COLO668 (cell line): ENCODE measurements around the gene ZNF445.
A peak's percentile ranks its signal among the peaks of the same experiment; 100 is the strongest.
"Not testable (repeated sequence)": the region's sequence is repeated elsewhere in the genome, so short reads cannot be mapped to it uniquely, and the experiment has no call there.

Source experiments
- DNase-seq: peaks from one replicate; lab custom pipeline; 2025; ENCODE audit not compliant: unreplicated experiment; lab: John Stamatoyannopoulos, UW

ZNF445 gene

GRCh38 chr3:44477312-44478030 is at the start of gene ZNF445:
Gene ZNF445 (minus strand): TSS chr3:44477670. CDS start chr3:44455549, 22,121 bp downstream.
- DNase-seq = peak; percentile 84

GRCh38 chr3:44525060-44525459 is 47.6 kb upstream of the ZNF445 start:
- DNase-seq = no peak

GRCh38 chr3:44522494-44522933 is 45.0 kb upstream of the ZNF445 start:
- no peak for DNase-seq

DNA sequence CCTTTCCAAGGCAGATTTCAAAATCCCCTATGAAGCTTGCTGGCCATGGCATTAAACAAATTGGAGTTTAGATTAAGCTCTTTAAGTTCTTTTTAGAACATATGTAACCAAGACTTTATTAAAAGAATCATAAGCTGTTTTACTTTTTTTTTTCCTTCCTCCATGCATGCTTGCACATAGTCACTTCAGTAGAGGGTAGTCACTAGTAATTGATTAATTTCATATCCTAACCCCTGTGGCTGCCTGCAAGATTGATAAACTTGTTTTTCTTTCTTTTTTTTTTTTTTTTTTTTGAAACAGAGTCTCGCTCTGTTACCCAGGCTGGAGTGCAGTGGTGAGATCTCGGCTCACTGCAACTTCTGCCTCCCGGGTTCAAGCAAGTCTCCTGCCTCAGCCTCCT is 44.3 kb upstream of the ZNF445 start:
- no peak for DNase-seq

- no peak for DNase-seq
These were observed 41.3 kb upstream of the ZNF445 start for GRCh38 chr3:44518782-44519156.

GRCh38 chr3:44516230-44516629 is 38.8 kb upstream of the ZNF445 start:
- DNase-seq = no peak

DNA sequence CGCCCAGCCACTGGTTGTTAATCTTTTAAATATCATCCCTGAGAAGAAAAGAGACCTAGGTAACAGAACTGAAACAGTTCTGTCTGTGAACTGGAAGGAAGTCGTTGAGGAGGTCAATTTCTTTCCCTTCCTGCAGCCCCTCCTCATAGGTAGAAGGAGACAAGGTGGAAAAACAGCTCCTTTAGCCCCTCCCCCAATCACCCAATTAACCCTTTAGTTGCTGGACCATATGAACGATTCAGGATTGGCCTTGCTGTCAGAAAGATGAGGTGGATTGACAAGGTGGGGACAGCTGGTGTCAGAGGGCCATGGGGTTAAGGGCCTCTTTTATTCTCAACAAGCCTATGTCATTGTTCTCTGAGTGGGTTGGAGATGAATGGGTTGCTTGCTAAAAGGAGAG is 36.0 kb upstream of the ZNF445 start:
- no peak for DNase-seq

DNA sequence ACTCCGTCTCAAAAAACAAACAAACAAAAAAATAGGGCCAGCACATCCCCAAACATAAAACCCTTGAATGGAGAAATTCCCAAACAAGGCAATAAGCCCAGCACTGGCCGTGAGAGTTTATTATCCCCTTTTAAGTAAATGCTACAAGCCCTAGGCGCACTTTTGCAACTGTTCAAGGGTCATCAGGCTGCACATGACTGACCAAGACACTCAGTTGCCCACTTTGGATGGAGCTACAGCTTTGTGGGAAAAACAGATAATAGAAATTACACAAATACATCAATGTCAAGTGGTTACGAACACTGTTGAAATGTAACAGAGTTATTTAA is 33.7 kb upstream of the ZNF445 start:
- DNase-seq = no peak

DNA sequence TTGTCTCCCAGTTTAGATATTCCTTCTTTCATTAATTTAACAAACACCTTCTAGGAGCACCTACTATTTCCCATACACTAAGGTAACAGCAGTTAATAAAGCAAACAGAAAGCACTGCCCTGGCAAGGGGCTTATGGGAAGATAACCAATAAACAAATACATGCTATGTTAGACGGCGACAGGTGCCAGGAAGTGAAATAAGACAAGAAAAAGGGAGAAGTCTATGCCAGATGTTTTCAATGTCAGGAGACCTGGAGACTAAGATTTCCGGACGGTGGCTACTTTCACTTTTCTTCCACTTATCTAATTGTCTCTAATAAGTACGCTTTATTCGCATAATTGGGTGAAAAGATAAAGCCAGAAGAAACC is 32.5 kb upstream of the ZNF445 start:
- DNase-seq = peak; percentile 15

- no peak for DNase-seq
These were observed 32.0 kb upstream of the ZNF445 start for GRCh38 chr3:44509393-44509921.

- DNase-seq = no peak
These were observed 29.5 kb upstream of the ZNF445 start for GRCh38 chr3:44506961-44507360.

- DNase-seq = no peak
These were observed 29.1 kb upstream of the ZNF445 start for GRCh38 chr3:44506556-44506955.

GRCh38 chr3:44504566-44504965 is 27.1 kb upstream of the ZNF445 start:
- no peak for DNase-seq

DNA sequence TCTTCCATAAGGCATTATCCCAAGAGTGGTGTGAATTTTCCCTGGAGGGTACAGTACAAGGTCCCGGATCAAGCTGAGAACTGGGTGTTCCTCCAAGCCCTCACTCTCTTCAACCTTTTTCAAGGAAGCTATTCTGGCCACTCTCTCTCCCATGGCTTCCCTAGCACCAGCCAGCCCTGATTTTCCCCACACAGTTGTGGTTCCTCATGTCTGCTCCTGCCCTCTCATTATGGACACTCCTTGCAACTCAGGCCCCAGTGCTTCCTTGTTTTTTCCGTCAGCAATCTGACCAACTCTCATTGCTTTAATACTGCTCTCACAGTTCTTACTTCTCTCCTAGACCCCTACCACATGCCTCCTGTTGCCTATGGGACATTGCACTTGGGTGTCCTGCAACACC is 25.7 kb upstream of the ZNF445 start:
- DNase-seq = not testable (repeated sequence)

DNA sequence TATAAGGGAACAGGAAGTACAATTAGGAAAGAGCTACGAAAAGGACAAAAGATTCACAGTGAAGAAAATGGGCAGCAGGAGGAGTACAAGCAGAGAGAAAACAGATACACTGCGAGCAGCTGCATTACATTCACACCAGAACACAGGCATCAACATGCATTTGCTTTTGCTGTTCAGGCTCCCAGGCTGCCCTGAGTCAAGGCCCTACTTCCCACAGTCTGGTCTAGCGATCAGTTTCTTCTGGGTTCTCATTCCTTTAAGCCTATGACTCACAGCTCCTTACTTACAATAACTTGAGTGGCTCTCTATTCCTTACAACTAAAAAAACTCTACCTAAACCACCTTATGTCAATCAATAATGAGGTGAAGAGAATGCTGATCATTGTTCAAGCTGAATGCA is 24.5 kb upstream of the ZNF445 start:
- no peak for DNase-seq

GRCh38 chr3:44499899-44500168 is 22.4 kb upstream of the ZNF445 start:
- DNase-seq = not testable (repeated sequence)

GRCh38 chr3:44499149-44499898 is 21.9 kb upstream of the ZNF445 start:
- DNase-seq = no peak

GRCh38 chr3:44495636-44496415 is 18.4 kb upstream of the ZNF445 start:
- DNase-seq = no peak

DNA sequence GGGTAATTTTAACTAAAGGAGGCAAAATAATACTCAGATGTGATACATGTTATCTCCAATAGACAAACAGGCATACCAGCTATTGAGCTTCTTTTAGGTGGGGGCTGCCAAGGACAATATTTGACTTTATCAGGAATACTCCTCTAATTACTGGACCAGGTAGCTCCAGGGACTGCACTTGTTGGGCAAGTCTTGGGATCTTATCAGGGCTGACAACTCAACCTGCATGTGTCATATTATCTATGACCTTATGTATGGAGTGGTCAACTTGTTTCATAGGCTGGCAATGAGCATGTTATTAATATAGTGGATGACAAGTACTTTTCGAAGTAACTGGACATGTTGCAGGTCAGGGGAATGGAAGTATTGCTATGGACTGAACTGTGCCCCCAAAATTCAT is 15.0 kb upstream of the ZNF445 start:
- DNase-seq = no peak

DNA sequence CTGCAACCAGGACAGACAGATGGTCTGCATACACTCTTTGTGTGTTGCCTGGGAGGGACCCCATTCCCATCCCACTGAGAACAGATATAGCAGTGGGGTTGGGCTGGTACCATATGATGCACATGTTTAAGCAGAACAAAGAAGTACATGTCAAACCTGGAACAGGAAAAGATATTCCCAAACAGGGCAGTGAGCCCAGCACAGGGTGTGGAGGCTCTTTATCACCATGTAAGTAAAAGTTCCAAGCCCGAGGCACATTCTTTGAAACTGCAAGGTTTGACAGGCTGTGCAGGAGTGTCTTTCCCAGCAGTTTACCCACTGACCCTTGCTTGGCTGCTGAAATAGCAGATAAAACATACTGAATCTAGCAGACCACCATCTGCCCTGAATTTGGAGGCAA is 5.3 kb upstream of the ZNF445 start:
- DNase-seq = no peak

- no peak for DNase-seq
These were observed 1.2 kb upstream of the ZNF445 start for GRCh38 chr3:44478606-44479094.

DNA sequence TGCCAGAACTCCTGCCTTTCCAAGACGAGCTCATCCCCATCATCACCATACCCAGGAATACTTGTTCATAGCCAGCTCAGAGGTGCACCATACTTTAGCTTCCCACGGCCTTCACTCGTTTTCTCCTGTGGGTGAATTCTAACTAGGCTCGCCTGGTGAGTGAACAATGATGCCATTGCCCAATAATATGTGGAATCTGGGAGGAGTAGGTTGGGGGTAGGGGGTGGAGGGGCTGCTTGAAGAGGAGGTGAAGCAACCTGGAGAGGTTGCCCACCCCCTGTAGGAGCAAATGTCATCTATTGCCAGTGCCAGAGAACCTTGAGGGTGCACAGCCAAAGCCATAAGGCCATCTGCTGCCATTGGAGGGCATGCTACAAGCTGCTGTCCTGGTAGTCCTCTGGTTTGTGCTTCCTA is 592 bp upstream of the ZNF445 start:
- DNase-seq = no peak
